PFSK-1 (cell line): Measurements from ENCODE around the gene CCN6.
A peak's percentile ranks its signal among the peaks of the same experiment; 100 is the strongest.

Experiments
- FOXP2 ChIP-seq: optimal IDR thresholded peaks from 2 replicates; pipeline ENCODE3; 2011; ENCODE audit warnings: borderline replicate concordance, control low read depth, inconsistent platforms; ENCODE audit not compliant: insufficient read depth; ENCODE audit errors: extremely low read length, extremely low read depth
- POLR2AphosphoS5 ChIP-seq: IDR thresholded peaks from 2 replicates; pipeline ENCODE4 v1.6.1; 2012; ENCODE audit warnings: low read depth, mild to moderate bottlenecking, control low read depth, low read length, moderate library complexity
- SIN3A ChIP-seq: IDR thresholded peaks from 2 replicates; pipeline ENCODE4 v1.6.1; 2012; ENCODE audit warnings: mild to moderate bottlenecking, low read length, moderate library complexity, borderline replicate concordance; ENCODE audit not compliant: insufficient read depth
- TAF1 ChIP-seq: IDR thresholded peaks from 2 replicates; pipeline ENCODE4 v1.6.1; 2012; ENCODE audit warnings: low read length, control low read depth, borderline replicate concordance; ENCODE audit not compliant: insufficient read depth
- TF ChIP-seq, protein P1 (sequence below), 2 experiments: IDR thresholded peaks; 2 replicates each; pipeline versions ENCODE4 v1.6.1 to v1.8.0; 2011 to 2012; ENCODE audit warnings: low read depth in 2 of 2, low read length in 2 of 2, control low read depth in 1 of 2, inconsistent platforms in 1 of 2, mild to moderate bottlenecking in 1 of 2, moderate library complexity in 1 of 2; ENCODE audit not compliant: insufficient read depth in 1 of 2

CCN6 gene

DNA sequence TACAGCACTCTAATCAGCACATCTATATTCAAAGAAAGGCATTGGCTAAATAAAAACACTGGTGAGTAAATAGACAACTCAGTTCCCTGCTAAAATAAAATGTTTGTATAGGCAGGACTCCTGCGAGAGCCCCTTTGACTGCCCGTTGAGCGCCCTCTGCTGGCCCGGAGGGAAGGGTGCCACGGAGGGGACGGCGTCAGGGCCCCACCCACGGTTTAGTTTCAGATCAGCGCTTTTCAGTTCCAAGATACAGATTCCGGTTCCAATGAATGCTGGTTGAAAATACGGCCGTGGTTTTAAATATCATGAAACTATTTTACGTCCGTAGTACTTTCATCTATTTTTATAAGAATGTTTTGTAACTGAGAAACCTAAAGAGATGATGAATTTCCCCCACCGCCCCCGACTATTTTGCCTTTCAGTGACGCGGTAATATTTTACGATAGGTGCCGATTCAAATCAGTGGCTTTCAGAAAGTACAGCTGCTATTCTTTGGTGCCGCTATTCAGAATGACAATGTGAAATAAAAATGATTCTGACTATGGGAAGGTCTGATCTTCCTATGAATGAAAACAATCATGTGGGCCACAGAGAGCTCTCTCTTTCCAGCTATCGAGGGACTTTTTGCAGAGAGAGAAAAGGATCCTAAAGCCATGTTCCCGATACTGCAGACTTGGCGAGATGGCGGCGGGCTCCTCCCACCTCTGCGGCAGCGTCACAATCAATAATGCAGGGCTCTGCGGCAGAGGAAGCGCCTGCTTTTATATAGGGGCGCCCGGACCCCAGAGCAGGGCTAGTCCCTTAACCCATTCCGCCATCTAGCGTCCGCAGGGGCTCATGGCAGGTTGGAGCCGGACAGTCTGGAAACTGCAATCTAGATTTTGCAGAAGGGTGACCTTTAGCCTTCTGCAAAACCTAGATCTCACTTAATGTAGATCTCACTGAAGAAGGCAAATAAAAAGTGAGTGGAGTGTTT, 10.6 kb upstream of the CCN6 start:
- TF ChIP-seq SIN3A (0 out of 2 replicates have a peak, but pooled peaks have one; percentile 53), POLR2AphosphoS5 (no peak), TAF1 (peak; percentile 41; the same call in 1 of the 2 replicates), FOXP2 (peak; percentile 68)

DNA sequence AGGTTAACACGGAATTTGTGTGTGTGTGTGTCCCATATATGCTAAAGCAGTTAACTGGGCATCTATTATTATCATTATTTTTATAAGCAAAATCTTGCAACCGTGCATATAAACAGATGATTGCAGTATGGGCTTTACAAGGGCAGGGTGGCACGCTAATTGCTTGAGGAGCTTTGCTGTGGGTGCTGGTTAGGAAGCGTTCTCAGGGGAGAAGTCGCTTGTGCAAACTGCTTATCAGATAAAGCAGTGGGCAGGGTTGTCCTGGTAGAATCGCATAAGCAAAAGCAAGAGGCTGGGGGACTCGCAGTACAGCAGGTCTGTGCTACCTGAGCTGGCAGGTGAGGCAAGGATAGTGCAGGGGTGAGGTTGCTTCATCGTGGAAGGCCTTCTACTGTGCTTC, 9.7 kb upstream of the CCN6 start:
- TF ChIP-seq TAF1 = no peak
- TF ChIP-seq, protein P1, sequence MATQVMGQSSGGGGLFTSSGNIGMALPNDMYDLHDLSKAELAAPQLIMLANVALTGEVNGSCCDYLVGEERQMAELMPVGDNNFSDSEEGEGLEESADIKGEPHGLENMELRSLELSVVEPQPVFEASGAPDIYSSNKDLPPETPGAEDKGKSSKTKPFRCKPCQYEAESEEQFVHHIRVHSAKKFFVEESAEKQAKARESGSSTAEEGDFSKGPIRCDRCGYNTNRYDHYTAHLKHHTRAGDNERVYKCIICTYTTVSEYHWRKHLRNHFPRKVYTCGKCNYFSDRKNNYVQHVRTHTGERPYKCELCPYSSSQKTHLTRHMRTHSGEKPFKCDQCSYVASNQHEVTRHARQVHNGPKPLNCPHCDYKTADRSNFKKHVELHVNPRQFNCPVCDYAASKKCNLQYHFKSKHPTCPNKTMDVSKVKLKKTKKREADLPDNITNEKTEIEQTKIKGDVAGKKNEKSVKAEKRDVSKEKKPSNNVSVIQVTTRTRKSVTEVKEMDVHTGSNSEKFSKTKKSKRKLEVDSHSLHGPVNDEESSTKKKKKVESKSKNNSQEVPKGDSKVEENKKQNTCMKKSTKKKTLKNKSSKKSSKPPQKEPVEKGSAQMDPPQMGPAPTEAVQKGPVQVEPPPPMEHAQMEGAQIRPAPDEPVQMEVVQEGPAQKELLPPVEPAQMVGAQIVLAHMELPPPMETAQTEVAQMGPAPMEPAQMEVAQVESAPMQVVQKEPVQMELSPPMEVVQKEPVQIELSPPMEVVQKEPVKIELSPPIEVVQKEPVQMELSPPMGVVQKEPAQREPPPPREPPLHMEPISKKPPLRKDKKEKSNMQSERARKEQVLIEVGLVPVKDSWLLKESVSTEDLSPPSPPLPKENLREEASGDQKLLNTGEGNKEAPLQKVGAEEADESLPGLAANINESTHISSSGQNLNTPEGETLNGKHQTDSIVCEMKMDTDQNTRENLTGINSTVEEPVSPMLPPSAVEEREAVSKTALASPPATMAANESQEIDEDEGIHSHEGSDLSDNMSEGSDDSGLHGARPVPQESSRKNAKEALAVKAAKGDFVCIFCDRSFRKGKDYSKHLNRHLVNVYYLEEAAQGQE (IDR thresholded peaks at IDR 0.05; ENCODE audit: insufficient read depth in 1 of 2, low read depth in 2 of 2, low read length in 2 of 2) = no peak
- TF ChIP-seq SIN3A = no peak
- no peak for TF ChIP-seq POLR2AphosphoS5
- no peak for TF ChIP-seq FOXP2

DNA sequence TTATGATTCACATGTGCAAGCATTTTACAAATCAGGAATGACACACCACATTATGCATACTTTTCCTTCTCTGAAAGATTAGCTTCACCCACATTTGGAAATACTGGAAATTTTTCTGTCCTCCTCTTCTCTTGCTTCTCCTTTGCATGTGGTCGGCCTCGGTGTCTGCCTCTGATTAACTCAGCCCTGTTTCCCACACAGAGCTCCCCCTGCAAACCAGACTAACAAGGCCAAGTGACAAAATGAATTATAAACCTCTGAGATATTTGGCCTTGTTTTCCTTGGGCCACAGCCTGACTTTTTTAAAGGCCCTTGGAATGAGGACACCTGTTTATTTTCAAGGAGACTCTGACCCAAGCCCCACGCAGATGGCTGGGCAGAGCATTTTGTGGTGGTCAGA, 9.0 kb upstream of the CCN6 start:
- no peak for TF ChIP-seq POLR2AphosphoS5
- no peak for TF ChIP-seq TAF1
- TF ChIP-seq, protein P1 (IDR thresholded peaks at IDR 0.05; ENCODE audit: insufficient read depth in 1 of 2, low read depth in 2 of 2, low read length in 2 of 2) = no peak
- no peak for TF ChIP-seq SIN3A
- no peak for TF ChIP-seq FOXP2

DNA sequence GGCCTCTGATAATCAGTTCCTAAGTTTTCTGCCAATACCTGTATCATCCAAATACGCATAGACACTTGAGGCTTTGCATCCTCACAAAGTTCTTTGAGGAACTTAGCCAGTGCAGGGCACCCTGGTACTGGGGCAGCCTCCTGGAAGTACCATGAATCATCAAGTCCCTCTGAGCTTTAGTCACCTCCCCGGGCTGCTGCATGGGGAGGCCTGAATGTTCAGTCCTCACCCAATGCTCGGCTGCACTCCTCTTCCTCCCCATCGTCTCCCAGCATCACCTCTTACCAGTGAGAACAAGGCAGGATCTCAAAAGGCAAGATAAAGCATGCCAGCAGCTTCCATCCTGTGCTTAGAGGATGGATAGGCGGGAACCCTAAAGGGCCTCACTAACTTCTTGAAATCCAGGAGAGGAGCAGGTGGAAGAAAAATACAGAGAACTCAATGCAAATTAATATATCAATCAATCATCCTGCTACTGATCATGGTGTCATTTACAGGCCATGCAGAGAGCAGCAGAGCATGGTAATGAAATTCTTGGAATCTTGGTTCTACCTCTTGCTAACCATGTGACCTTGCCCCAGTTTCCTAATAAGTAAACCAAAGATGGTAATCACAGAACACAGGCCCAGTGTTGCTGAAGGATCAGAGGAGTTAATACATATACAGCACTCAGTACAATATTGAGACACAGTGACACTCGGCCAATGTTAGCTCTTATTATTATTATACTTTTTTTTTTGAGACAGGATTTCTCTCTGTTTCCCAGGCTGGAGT, 4.7 kb upstream of the CCN6 start:
- TF ChIP-seq SIN3A = no peak
- TF ChIP-seq TAF1 = no peak
- TF ChIP-seq, protein P1 (IDR thresholded peaks at IDR 0.05; ENCODE audit: insufficient read depth in 1 of 2, low read depth in 2 of 2, low read length in 2 of 2) = no peak

DNA sequence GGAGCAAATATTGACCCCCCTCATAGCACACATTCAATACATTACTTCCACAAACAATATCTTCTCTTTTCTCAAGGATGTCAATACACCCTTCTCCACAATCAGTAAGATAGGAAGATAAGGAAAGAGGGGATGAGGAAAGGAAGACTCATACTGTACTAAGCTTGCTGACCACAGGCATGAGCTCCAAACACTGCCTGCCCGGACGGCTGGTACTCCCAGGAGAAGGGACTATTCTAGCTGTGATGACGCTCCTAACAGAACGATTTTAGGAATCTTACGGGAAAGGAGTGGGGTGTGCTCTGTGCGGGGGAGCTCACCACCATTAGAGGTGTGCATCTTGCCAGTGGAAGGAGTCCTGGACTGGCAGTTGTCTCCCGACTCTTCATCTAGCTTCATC, 3.9 kb upstream of the CCN6 start:
- TF ChIP-seq, protein P1 (IDR thresholded peaks at IDR 0.05; ENCODE audit: insufficient read depth in 1 of 2, low read depth in 2 of 2, low read length in 2 of 2) = no peak
- TF ChIP-seq FOXP2 (no peak), TAF1 (no peak), SIN3A (no peak), POLR2AphosphoS5 (no peak)
